Measurements from ENCODE around the gene PACSIN2. TPM values are rescaled to one million over a fixed set of nuclear protein-coding genes. Genes with fewer than 3 reads are reported as not detected.

PACSIN2 gene
- total RNA-seq, 4 donors from 2014 or later: 73.1 to 171 (median 107) TPM

- Histone ChIP-seq H3K27ac (peak overlapping the region; percentile 9 to 82 (median 74)), H3K9me3 (no peaks in the 10 kb centered on the region), H3K36me3 (no peaks in the 10 kb centered on the region), H3K27me3 (no peaks in the 10 kb centered on the region), H3K4me1 (peaks cover 0 to 88% (median 19%) of the 10 kb centered on the region in 3 donors), H3K4me3 (no peak overlapping the region)
- ATAC-seq: no peak
- TF ChIP-seq CTCF (IDR thresholded peaks at IDR 0.05) (no peak), POLR2AphosphoS5 (IDR thresholded peaks at IDR 0.05) (no peak), POLR2A (IDR thresholded peaks at IDR 0.05) (no peak)
- 59 to 60% methylated on average over 2 to 6 of the region's 12 CpGs for WGBS, 2 donors (ENCODE audit: low coverage in 1 of 2)
Measured at GRCh38 chr22:42969348-42969975, 45.5 kb downstream of the PACSIN2 start.

- 72 to 73% methylated on average over 3 to 6 of the region's 8 CpGs for WGBS, 2 donors (ENCODE audit: low coverage in 1 of 2)
- Histone ChIP-seq H3K4me3 (no peak overlapping the region), H3K27me3 (no peaks in the 10 kb centered on the region), H3K9me3 (no peaks in the 10 kb centered on the region), H3K27ac (peak overlapping the region in 3 of 4 donors; percentile 71 to 82 (median 78)), H3K36me3 (peaks cover 0 to 3% of the 10 kb centered on the region in 2 donors), H3K4me1 (peaks cover 0 to 80% (median 10%) of the 10 kb centered on the region in 3 donors)
- ATAC-seq: no peak
- TF ChIP-seq POLR2A (IDR thresholded peaks at IDR 0.05): no peak
- TF ChIP-seq CTCF (IDR thresholded peaks at IDR 0.05): peak in 1 of 4 experiments; percentile 39
Measured at GRCh38 chr22:42967933-42968332, 47.0 kb downstream of the PACSIN2 start.

- WGBS, 2 donors (ENCODE audit: low coverage in 1 of 2): 61 to 64% methylated on average over 3 to 8 of the region's 8 CpGs
- Histone ChIP-seq H3K27ac (peak overlapping the region; percentile 54 to 82 (median 74)), H3K4me3 (no peak overlapping the region), H3K4me1 (peaks cover 0 to 80% (median 15%) of the 10 kb centered on the region in 3 donors), H3K27me3 (no peaks in the 10 kb centered on the region), H3K36me3 (peaks cover 0 to 3% of the 10 kb centered on the region in 2 donors), H3K9me3 (no peaks in the 10 kb centered on the region)
- ATAC-seq: no peak
- no peak for TF ChIP-seq CTCF (IDR thresholded peaks at IDR 0.05)
- TF ChIP-seq EP300 (IDR thresholded peaks at IDR 0.05): no peak
- no peak for TF ChIP-seq POLR2A (IDR thresholded peaks at IDR 0.05)
- no peak for TF ChIP-seq POLR2AphosphoS5 (IDR thresholded peaks at IDR 0.05)
Measured at GRCh38 chr22:42967005-42967404, 47.9 kb downstream of the PACSIN2 start.

- ATAC-seq: no peak
- no peaks in the 10 kb centered on the region for H3K9me3 ChIP-seq
- TF ChIP-seq POLR2AphosphoS5 (IDR thresholded peaks at IDR 0.05) (peak; percentile 58), POLR2A (IDR thresholded peaks at IDR 0.05) (no peak), CTCF (IDR thresholded peaks at IDR 0.05) (no peak)
- H3K36me3 ChIP-seq: peaks cover 0 to 3% of the 10 kb centered on the region in 2 donors
- H3K4me1 ChIP-seq: peaks cover 0 to 82% (median 15%) of the 10 kb centered on the region in 3 donors
- no peak overlapping the region for H3K4me3 ChIP-seq
- H3K27ac ChIP-seq: peak overlapping the region; percentile 54 to 82 (median 74)
- 31 to 50% methylated on average over 1 of the region's 1 CpG for WGBS, 2 donors (ENCODE audit: low coverage in 1 of 2)
- H3K27me3 ChIP-seq: no peaks in the 10 kb centered on the region
Measured at GRCh38 chr22:42966497-42966896, 48.5 kb downstream of the PACSIN2 start.

Measured in gastroesophageal sphincter (tissue), 4 donors.